Measurements from ENCODE around the gene C10orf143.

The C10orf143 gene

DNA sequence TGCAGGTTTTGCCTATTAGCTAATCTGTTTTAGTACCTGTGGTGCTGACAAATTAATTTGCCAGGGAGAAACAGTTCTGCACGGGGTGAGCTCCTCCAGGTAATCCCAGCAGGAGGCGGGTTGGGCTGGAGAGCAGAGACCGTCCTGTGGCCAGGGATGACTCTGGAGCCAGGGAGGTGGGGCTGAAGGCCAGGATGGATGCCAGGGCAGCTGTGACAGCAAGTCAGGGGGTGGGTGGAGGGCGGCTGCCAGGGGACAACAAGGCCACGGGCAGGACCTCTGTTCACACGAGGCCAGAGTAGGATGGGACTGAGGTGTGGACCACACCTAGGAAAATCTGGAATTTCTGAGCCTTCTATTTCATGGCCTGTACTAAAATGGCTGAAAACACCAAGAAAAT is 48.9 kb downstream of the C10orf143 start:
- TF ChIP-seq, protein P1, sequence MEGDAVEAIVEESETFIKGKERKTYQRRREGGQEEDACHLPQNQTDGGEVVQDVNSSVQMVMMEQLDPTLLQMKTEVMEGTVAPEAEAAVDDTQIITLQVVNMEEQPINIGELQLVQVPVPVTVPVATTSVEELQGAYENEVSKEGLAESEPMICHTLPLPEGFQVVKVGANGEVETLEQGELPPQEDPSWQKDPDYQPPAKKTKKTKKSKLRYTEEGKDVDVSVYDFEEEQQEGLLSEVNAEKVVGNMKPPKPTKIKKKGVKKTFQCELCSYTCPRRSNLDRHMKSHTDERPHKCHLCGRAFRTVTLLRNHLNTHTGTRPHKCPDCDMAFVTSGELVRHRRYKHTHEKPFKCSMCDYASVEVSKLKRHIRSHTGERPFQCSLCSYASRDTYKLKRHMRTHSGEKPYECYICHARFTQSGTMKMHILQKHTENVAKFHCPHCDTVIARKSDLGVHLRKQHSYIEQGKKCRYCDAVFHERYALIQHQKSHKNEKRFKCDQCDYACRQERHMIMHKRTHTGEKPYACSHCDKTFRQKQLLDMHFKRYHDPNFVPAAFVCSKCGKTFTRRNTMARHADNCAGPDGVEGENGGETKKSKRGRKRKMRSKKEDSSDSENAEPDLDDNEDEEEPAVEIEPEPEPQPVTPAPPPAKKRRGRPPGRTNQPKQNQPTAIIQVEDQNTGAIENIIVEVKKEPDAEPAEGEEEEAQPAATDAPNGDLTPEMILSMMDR (IDR thresholded peaks at IDR 0.05; ENCODE audit: extremely low read depth, insufficient read depth, missing control alignments) = no peak
- no peak for DNase-seq (ENCODE audit: low spot score)
- in situ Hi-C loops (cut with MboI; ENCODE audit: low pct_unique_long_range_greater_than_20kb, low sequenced_read_pairs, unreplicated experiment) = no loop called here

DNA sequence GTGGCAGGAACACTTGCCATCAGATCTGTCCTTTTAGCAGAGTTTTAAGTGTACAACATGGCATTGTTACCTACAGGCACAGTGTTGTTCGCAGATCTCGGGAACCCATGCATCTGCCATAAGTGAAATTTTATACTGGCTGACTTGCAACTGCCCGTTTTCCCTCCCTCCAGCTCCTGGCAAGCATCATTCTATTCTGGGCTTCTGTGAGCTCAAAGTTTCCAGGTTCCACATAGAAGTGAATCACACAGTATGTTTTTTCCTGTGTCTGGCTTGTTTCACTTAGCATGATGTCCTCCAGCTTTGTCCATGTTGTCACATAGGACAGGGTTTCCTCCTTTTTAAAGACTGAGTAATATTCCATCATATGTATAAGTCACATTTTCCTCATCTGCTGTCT is 56.6 kb downstream of the C10orf143 start:
- DNase-seq (ENCODE audit: low spot score) = no peak
- in situ Hi-C loops (cut with MboI; ENCODE audit: low pct_unique_long_range_greater_than_20kb, low sequenced_read_pairs, unreplicated experiment) = no loop called here
- TF ChIP-seq, protein P1 (IDR thresholded peaks at IDR 0.05; ENCODE audit: extremely low read depth, insufficient read depth, missing control alignments) = no peak

DNA sequence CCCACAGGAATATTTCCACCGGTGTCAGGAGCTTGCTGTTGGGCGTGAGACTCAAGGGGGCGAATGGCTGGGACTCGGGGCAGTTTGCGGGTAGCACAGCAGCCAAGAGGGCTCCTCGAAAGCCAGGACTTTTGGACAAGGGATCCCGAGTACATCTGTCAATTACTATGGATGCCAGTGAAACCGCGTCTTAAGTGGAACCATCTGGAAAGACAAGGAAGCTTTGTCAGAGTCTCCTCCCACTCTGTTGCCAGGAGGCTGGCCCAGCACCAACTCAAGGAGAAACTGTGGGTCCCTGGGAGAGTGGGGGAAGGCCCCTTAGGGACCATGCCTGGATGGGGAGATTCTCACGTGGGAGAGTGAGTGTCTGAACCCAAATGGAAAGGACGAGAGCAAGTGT is 57.1 kb downstream of the C10orf143 start:
- in situ Hi-C loops (cut with MboI; ENCODE audit: low pct_unique_long_range_greater_than_20kb, low sequenced_read_pairs, unreplicated experiment) = no loop called here
- DNase-seq (ENCODE audit: low spot score) = no peak
- TF ChIP-seq, protein P1 (IDR thresholded peaks at IDR 0.05; ENCODE audit: extremely low read depth, insufficient read depth, missing control alignments) = no peak

DNA sequence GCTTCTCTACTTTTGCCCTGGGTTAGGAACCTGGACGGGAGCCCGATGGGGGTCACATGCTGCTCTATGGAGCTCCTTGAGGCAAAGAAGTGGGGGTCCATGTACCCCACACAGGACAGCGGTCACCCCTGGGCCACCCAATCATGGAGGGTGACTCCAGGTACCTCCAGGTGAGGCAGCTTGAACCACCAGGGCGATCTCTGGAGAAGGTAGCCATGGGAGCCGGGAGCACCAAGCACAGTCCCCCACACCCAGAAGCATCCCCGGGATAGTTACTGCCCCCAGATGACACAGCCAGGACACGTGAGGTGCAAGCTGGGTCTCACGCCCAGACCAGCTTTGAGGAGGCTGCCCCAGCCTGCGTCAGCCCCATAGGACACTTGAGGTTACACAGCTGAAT is 58.4 kb downstream of the C10orf143 start:
- in situ Hi-C loops (cut with MboI; ENCODE audit: low pct_unique_long_range_greater_than_20kb, low sequenced_read_pairs, unreplicated experiment) = no loop called here
- no peak for DNase-seq (ENCODE audit: low spot score)
- TF ChIP-seq, protein P1 (IDR thresholded peaks at IDR 0.05; ENCODE audit: extremely low read depth, insufficient read depth, missing control alignments) = no peak

DNA sequence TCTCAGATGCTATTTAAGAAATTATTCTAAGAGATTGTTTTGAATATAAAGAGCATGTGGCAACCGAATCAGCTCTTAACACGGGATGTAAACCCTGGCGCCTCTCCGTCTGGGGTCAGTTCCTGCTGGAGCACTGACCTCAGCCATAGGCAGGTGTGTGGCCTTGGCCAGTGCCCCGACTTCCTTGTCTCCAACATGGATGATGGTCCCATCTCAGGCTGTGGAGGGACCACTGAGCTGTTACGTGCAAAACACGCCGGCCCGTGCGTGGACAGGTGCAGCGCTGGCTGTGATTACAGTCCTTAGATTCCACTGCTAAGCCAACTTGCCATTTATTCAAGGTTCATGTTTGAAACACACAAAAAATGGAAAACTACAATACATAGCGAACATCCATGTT is 59.9 kb downstream of the C10orf143 start:
- in situ Hi-C loops (cut with MboI; ENCODE audit: low pct_unique_long_range_greater_than_20kb, low sequenced_read_pairs, unreplicated experiment) = no loop called here
- TF ChIP-seq, protein P1 (IDR thresholded peaks at IDR 0.05; ENCODE audit: extremely low read depth, insufficient read depth, missing control alignments) = no peak
- no peak for DNase-seq (ENCODE audit: low spot score)

DNA sequence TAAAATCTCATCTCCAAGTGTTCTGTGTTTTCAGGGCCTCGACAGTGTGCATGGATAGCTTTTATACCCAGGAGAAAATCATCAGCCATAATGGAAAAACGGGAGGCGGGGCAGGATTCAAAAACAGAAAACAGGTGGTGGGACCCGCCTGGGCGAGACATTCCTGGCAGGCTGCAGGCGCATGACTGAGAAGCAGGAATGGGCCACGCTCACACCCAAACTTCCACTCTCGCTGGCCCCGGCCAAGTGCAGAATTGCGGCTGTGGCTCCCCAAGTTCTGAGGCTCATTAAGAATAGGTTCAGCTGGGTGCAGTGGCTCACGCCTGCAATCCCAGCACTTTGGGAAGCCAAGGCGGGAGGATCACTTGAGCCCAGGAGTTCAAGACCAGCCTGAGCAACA is 60.6 kb downstream of the C10orf143 start:
- no peak for DNase-seq (ENCODE audit: low spot score)
- in situ Hi-C loops (cut with MboI; ENCODE audit: low pct_unique_long_range_greater_than_20kb, low sequenced_read_pairs, unreplicated experiment) = no loop called here
- TF ChIP-seq, protein P1 (IDR thresholded peaks at IDR 0.05; ENCODE audit: extremely low read depth, insufficient read depth, missing control alignments) = no peak

DNA sequence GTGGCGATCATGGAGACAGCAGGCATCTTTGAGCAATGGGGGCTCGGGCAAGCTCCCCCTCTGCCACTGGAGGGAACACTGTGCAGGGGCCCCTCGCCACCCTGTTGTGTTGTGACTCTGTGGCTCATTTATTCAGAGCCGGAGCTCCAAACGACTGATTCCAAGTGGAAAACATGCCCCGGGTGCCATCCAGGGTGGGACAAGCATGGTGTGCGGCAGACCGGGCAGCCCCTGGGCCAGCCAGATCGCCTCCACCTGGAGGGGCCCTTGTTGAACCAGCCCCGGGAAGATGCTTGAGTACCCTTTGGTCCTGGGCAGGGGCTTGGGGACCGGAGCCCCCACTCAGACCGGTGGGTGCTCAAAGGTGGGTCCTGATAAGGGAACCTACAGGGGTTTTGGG is 61.4 kb downstream of the C10orf143 start:
- no peak for DNase-seq (ENCODE audit: low spot score)
- in situ Hi-C loops (cut with MboI; ENCODE audit: low pct_unique_long_range_greater_than_20kb, low sequenced_read_pairs, unreplicated experiment) = no loop called here

More for the DNA sequence above, 61.4 kb downstream of the C10orf143 start:
- TF ChIP-seq, protein P1 (IDR thresholded peaks at IDR 0.05; ENCODE audit: extremely low read depth, insufficient read depth, missing control alignments) = no peak
